A549 treated with DMSO at 1 μM for 4 hours (cell line): ENCODE measurements around the gene RSL24D1. TPM values are rescaled to one million over a fixed set of nuclear protein-coding genes. Genes with fewer than 3 reads are reported as not detected.

Source experiments
- total RNA-seq: library from RNA; stranded (reverse); fragments of 200-300 nt; extraction: Qiagen RNA extraction; gene quantifications from 5 replicates; pipeline ENCODE4 v1.2.3, GENCODE V29; 2022; ENCODE audit warnings: low read depth

RSL24D1 gene
- 90.1 to 122 TPM (median 102 TPM) in 5 replicates for total RNA-seq

GRCh38 chr15:55196458-55197361, at the start of gene RSL24D1:
Gene RSL24D1, minus strand, starts transcription at chr15:55196941. Its CDS starts 51 bp downstream, at chr15:55196890.

Other genes with a start within 250 kb of the RSL24D1 start
- gene RAB27A, start 92.9 kb upstream of the RSL24D1 start, total RNA-seq: 7.9 to 11.8 TPM (median 10.6 TPM) in 5 replicates
- gene PIGBOS1, start 122.2 kb upstream of the RSL24D1 start, total RNA-seq: 20.6 to 33.5 TPM (median 24.5 TPM) in 5 replicates
- gene PIGB, start 122.3 kb upstream of the RSL24D1 start, total RNA-seq: 11.4 to 15.0 TPM (median 13.7 TPM) in 5 replicates
- 33.6 to 47.5 TPM (median 39.9 TPM) in 5 replicates for gene CCPG1, start 211.4 kb upstream of the RSL24D1 start, total RNA-seq
- gene PIERCE2, start 211.6 kb upstream of the RSL24D1 start, total RNA-seq: 3.2 to 4.1 TPM (median 3.8 TPM) in 5 replicates